PC-9 (cell line): ENCODE measurements around the gene HPSE. TPM values are rescaled to one million over a fixed set of nuclear protein-coding genes. Genes with fewer than 3 reads are reported as not detected.

Source experiments
- BruUV-seq: library from RNA; stranded (reverse); fragments of 400-500 nt; replicated peaks from 2 replicates; lab custom pipeline; 2021; lab: Mats Ljungman, UMichigan
- CTCF ChIA-PET: fragments of 300-600 bp; sonication (Branson Sonifier 250); formaldehyde crosslinking; loops from one replicate; lab custom pipeline; 2022; ENCODE audit warnings: antibody characterized with exemption; lab: Charles Lee
- POLR2A ChIA-PET: fragments of 300-600 bp; sonication (Branson Sonifier 250); formaldehyde crosslinking; loops from one replicate; lab custom pipeline; 2022; ENCODE audit warnings: antibody characterized with exemption; ENCODE audit not compliant: unreplicated experiment; lab: Charles Lee
- DNase-seq, 2 experiments: peaks; one replicate each; pipeline versions ENCODE4 v3.0.0 to v3.0.0-alpha.2; 2015 to 2022; ENCODE audit warnings: mixed read lengths in 1 of 2
- H2AFZ ChIP-seq: fragments of 200-600 bp; sonication (generic); 2 replicates; pipeline ENCODE4 v1.8.1; 2017; ENCODE audit warnings: antibody characterized with exemption
- H3F3A ChIP-seq: fragments of 200-600 bp; sonication (generic); 2 replicates; pipeline ENCODE4 v1.8.1; 2017; ENCODE audit warnings: antibody characterized with exemption, mild to moderate bottlenecking, low read depth; ENCODE audit not compliant: insufficient read depth
- H3K27ac ChIP-seq: fragments of 200-600 bp; sonication (generic); 2 replicates; pipeline ENCODE4 v1.6.1; 2016; ENCODE audit warnings: mixed run types
- H3K27me3 ChIP-seq: fragments of 200-600 bp; sonication (generic); 2 replicates; pipeline ENCODE4 v1.6.1; 2016; ENCODE audit warnings: low read depth, mixed run types; ENCODE audit not compliant: insufficient read depth
- H3K36me3 ChIP-seq: fragments of 200-600 bp; sonication (generic); 2 replicates; pipeline ENCODE4 v1.6.1; 2016; ENCODE audit warnings: low read depth, mixed run types
- H3K4me1 ChIP-seq: fragments of 200-600 bp; sonication (generic); replicated peaks from 2 replicates; pipeline ENCODE4 v1.6.1; 2016; ENCODE audit warnings: mixed run types; ENCODE audit not compliant: insufficient read depth
- H3K4me2 ChIP-seq: fragments of 200-600 bp; sonication (generic); 2 replicates; pipeline ENCODE4 v1.6.1; 2017; ENCODE audit warnings: mixed run types
- H3K4me3 ChIP-seq: fragments of 200-600 bp; sonication (generic); 2 replicates; pipeline ENCODE4 v1.6.1; 2016; ENCODE audit warnings: mixed run types
- H3K79me2 ChIP-seq: fragments of 200-600 bp; sonication (generic); 2 replicates; pipeline ENCODE4 v1.6.1; 2017; ENCODE audit warnings: low read depth, mixed run types
- H3K9me2 ChIP-seq: fragments of 200-600 bp; sonication (generic); 2 replicates; pipeline ENCODE4 v1.8.1; 2017; ENCODE audit warnings: mild to moderate bottlenecking; ENCODE audit not compliant: insufficient read depth
- H3K9me3 ChIP-seq: fragments of 200-600 bp; sonication (generic); 2 replicates; pipeline ENCODE4 v1.8.1; 2016; ENCODE audit warnings: low read depth; ENCODE audit not compliant: insufficient read depth
- H4K20me1 ChIP-seq: fragments of 200-600 bp; sonication (generic); 2 replicates; pipeline ENCODE4 v1.8.1; 2017; ENCODE audit not compliant: insufficient read depth
- CTCF ChIP-seq: fragments of 200-600 bp; sonication (generic); conservative IDR thresholded peaks from 2 replicates; pipeline ENCODE4 v1.6.1; 2017; ENCODE audit warnings: mixed run types, antibody characterized with exemption, mild to moderate bottlenecking, moderate library complexity
- EZH2 ChIP-seq: fragments of 200-600 bp; sonication (generic); IDR thresholded peaks from 2 replicates; pipeline ENCODE4 v1.8.0; 2017; ENCODE audit warnings: antibody characterized with exemption, low read depth
- intact Hi-C: fragments of 100-400 bp; cut with micrococcal nuclease; formaldehyde crosslinking; loops from one replicate; pipeline ENCODE4 v1.10.0; 2022; ENCODE audit not compliant: unreplicated experiment
- total RNA-seq: library from RNA; stranded (reverse); gene quantifications from 2 replicates; pipeline ENCODE4 v1.2.3, GENCODE V29; 2021

HPSE gene
- total RNA-seq, 1 experiment from 2014 or later = 4.4 TPM

- H3K27me3 ChIP-seq = no peaks in the 10 kb centered on the region
- H3K36me3 ChIP-seq = no peaks in the 10 kb centered on the region
- ChIA-PET CTCF (no interaction called here), POLR2A (no interaction called here)
- DNase-seq = no peak
- intact Hi-C loops = no loop called here
- no peak overlapping the region for H3K27ac ChIP-seq
- no peak overlapping the region for H3K4me2 ChIP-seq
- peaks cover 18% of the 10 kb centered on the region for H3K4me1 ChIP-seq
- no peak overlapping the region for H3K4me3 ChIP-seq
- H4K20me1 ChIP-seq = no peaks in the 10 kb centered on the region
- H3K9me2 ChIP-seq = no peaks in the 10 kb centered on the region
- H3F3A ChIP-seq = no peaks in the 10 kb centered on the region
- no peak overlapping the region for H2AFZ ChIP-seq
- TF ChIP-seq EZH2 = no peak
- TF ChIP-seq CTCF = no peak
- no TSS peak for BruUV-seq
- no peaks in the 10 kb centered on the region for H3K79me2 ChIP-seq
- H3K9me3 ChIP-seq = peaks cover 3% of the 10 kb centered on the region; the same call in 1 of the 2 replicates
Observed at GRCh38 chr4:83378419-83378818, 43.8 kb upstream of the HPSE start.

DNA sequence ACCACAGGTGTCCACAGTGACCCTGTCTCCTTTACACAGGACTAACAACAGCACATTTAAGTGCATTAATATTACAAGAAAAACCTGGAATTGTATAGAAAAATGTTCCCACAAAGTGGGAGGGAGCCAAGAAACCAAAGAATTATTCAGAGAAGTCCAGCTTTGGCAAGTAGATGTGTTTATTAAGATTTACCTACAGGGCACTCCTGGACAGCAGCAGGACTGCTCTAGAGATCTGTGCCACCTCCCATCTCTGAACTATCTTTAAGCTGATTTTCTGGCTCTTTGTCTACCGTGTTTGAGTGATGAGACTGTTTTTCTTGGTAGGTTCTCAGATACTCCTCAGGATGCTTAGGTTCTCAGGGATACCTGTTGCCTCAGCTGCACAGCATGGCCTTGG lies 38.3 kb upstream of the HPSE start:
- no peak for TF ChIP-seq CTCF
- Histone ChIP-seq H3K9me3 (peaks cover under 1% of the 10 kb centered on the region; the same call in 1 of the 2 replicates), H3K9me2 (no peaks in the 10 kb centered on the region), H3K27ac (no peak overlapping the region), H3K4me2 (no peak overlapping the region), H3K4me1 (no peaks in the 10 kb centered on the region), H4K20me1 (no peaks in the 10 kb centered on the region), H3K36me3 (no peaks in the 10 kb centered on the region), H3K4me3 (no peak overlapping the region), H3K27me3 (no peaks in the 10 kb centered on the region), H3F3A (no peaks in the 10 kb centered on the region), H3K79me2 (no peaks in the 10 kb centered on the region), H2AFZ (no peak overlapping the region)
- no peak for DNase-seq
- BruUV-seq = no TSS peak
- POLR2A ChIA-PET = no interaction called here
- intact Hi-C loops = no loop called here
- CTCF ChIA-PET = no interaction called here

- no peaks in the 10 kb centered on the region for H3K9me3 ChIP-seq
- BruUV-seq = no TSS peak
- H3K9me2 ChIP-seq = no peaks in the 10 kb centered on the region
- no peaks in the 10 kb centered on the region for H3K79me2 ChIP-seq
- H3K27me3 ChIP-seq = no peaks in the 10 kb centered on the region
- ChIA-PET CTCF (no interaction called here), POLR2A (no interaction called here)
- H3K4me2 ChIP-seq = no peak overlapping the region
- DNase-seq = no peak
- H3K4me1 ChIP-seq = no peaks in the 10 kb centered on the region
- intact Hi-C loops = no loop called here
- H3K4me3 ChIP-seq = no peak overlapping the region
- no peak for TF ChIP-seq CTCF
- H3F3A ChIP-seq = no peaks in the 10 kb centered on the region
- H2AFZ ChIP-seq = no peak overlapping the region
- H3K27ac ChIP-seq = no peak overlapping the region
- no peaks in the 10 kb centered on the region for H3K36me3 ChIP-seq
- H4K20me1 ChIP-seq = no peaks in the 10 kb centered on the region
Observed at GRCh38 chr4:83371936-83372335, 37.3 kb upstream of the HPSE start.
